Medulla oblongata (tissue), 1 donor: ENCODE results near the gene INHBC.

Source experiments
- DNase-seq: peaks from one replicate; pipeline ENCODE4 v3.0.0-alpha.2; 2015; ENCODE audit errors: extremely low spot score

INHBC gene

DNA sequence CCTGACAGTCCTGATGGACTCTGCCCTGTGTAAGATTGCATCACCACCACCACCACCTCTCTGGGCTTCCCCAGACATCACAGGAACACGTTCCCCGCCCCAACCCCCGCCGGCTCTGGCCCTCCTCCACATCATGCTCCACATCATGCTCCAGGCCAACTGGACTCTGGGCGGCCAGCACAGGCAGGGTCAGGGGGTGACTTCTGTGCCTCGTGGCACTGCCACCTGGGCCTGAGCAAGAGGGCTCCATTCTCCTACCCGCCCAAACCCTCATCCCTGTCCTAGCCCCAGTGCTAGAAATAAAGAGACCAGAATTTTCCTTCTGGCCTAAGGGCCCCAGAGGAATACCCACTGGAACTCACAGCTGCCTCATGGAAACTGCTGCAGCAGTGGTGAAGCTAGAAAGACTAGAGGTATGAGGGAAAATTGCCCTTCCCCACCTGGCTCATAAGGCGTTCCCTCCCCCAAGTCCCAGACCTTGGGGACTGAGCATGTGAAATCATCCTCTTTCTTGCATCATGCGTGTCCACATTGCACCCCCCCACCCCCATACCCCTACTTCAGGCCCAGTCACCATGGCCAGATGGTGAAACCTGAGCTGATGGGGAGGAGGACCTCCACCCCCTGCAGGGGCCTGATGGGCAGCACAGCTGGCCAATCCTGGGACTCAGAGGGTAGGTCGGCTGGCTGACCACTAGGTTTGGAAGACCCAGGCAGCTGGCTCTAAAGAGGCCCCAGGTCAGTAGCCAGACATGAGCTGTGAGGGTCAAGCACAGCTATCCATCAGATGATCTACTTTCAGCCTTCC lies 20.2 kb downstream of the INHBC start, which contains the start of gene INHBE:
INHBE (plus strand) TSS at position 742 of the 808 bp plus-strand sequence. CDS start 230 bp downstream, outside the sequence.
- no peak for DNase-seq

DNA sequence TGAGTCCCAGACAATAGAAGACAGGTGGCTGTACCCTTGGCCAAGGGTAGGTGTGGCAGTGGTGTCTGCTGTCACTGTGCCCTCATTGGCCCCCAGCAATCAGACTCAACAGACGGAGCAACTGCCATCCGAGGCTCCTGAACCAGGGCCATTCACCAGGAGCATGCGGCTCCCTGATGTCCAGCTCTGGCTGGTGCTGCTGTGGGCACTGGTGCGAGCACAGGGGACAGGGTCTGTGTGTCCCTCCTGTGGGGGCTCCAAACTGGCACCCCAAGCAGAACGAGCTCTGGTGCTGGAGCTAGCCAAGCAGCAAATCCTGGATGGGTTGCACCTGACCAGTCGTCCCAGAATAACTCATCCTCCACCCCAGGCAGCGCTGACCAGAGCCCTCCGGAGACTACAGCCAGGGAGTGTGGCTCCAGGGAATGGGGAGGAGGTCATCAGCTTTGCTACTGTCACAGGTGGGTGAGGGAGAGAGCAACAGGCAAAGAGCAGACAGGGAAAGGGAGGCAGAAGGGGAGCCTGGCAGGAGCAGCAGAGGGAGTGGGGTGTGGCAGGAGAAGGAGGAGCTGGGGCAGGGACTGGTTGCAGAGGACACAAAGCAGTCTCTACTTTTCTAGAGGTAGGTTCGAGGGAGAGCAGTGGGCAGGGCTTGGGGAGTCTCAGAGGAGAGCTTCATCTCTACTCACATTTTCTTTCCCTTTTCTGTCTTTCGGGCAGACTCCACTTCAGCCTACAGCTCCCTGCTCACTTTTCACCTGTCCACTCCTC lies 21.0 kb downstream of the INHBC start:
- no peak for DNase-seq

DNA sequence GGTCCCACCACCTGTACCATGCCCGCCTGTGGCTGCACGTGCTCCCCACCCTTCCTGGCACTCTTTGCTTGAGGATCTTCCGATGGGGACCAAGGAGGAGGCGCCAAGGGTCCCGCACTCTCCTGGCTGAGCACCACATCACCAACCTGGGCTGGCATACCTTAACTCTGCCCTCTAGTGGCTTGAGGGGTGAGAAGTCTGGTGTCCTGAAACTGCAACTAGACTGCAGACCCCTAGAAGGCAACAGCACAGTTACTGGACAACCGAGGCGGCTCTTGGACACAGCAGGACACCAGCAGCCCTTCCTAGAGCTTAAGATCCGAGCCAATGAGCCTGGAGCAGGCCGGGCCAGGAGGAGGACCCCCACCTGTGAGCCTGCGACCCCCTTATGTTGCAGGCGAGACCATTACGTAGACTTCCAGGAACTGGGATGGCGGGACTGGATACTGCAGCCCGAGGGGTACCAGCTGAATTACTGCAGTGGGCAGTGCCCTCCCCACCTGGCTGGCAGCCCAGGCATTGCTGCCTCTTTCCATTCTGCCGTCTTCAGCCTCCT lies 21.6 kb downstream of the INHBC start:
- no peak for DNase-seq

DNA sequence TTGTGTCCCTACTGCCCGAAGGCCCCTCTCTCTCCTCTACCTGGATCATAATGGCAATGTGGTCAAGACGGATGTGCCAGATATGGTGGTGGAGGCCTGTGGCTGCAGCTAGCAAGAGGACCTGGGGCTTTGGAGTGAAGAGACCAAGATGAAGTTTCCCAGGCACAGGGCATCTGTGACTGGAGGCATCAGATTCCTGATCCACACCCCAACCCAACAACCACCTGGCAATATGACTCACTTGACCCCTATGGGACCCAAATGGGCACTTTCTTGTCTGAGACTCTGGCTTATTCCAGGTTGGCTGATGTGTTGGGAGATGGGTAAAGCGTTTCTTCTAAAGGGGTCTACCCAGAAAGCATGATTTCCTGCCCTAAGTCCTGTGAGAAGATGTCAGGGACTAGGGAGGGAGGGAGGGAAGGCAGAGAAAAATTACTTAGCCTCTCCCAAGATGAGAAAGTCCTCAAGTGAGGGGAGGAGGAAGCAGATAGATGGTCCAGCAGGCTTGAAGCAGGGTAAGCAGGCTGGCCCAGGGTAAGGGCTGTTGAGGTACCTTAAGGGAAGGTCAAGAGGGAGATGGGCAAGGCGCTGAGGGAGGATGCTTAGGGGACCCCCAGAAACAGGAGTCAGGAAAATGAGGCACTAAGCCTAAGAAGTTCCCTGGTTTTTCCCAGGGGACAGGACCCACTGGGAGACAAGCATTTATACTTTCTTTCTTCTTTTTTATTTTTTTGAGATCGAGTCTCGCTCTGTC lies 22.3 kb downstream of the INHBC start:
- DNase-seq: no peak

DNA sequence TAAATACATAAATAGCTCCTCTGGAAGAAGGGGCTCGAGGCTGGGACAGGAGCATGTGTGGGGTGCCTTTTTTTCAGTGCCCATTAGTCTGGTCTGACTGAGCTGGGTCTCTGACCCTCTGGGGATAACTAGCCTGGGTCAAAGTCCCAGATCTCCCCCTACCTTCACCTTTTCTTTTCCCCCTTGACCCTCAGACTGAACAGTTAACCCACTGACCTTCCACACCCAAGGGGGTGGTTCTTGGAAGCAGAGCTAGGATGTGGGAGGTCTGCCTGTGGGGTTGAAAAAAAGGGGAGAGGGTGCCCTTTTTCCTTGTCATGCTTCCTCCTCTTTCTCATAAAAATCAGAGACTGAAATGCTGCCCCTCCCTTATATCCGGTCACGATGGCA lies 24.1 kb downstream of the INHBC start:
- DNase-seq: no peak

DNA sequence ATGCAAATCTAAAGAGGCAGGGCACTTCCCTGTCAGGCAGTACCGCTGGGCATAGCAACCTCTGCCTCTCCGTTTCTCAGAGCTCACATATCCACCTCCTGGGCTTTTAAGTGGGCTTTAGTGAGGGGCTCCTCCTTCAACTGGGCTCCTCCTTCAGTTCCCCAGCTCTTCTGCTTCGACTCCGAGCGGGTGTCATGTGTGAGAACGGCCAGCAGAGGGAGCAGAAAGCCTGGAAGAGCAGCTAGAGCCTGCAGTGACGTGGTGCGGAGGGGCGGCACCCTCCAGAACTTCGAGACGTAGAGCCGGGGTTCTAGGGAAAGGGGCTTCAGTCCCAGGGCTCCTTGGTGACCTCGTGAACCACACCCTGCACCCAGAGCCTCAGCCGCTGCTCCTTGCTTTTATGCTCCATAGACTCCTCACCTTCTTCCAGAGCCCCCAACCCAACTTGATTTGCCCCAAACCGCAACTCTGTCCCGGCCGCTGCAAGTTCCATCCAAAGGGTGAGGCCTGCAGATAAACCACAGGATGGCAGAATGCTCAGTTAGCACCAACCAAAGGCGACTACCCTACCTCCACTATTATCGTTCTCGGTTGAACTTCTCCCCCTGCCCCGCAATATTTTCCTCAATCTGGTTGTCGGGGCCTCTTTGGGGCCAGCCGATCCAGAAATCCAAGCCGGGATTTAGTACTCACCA lies 24.6 kb downstream of the INHBC start:
- peak; percentile 96 for DNase-seq

DNA sequence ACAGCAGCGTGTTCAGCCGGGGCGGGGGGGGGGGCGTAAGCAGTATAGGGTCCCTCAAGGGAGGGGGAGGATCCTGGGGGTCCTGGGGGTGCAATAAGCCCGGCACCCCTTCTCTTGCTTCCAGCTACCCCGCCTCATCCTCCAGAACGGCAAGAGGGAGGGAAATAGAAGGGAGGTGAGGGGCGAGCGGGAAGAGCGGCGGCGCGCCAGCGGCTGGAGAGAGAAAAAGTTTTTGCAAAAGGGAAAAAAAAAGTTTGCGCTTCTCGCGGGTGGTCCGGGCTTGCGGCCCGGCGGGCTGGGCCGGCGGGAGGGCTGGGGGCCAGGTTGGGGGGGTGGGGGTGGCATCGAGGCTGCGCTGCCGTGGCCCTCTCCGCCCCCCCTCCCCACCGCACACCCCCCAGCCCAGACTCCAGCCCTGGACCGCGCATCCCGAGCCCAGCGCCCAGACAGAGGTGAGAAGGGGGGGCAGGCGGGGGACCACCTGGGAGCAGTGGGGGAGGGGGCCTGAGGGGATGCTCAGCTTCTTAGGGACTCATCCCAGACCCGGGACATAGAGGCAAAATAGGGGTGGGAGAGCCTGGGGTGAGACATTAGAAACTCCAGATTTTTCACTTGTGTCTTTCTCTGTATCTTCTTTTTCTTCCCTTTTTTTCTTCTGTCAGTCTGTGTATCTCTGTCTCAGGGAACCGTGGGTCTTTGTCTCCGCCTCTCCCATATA lies 25.3 kb downstream of the INHBC start, which contains the start of gene GLI1:
GLI1 (plus strand) TSS at position 36 of the 718 bp plus-strand sequence. CDS start 3,907 bp downstream, outside the sequence.
- DNase-seq: no peak

DNA sequence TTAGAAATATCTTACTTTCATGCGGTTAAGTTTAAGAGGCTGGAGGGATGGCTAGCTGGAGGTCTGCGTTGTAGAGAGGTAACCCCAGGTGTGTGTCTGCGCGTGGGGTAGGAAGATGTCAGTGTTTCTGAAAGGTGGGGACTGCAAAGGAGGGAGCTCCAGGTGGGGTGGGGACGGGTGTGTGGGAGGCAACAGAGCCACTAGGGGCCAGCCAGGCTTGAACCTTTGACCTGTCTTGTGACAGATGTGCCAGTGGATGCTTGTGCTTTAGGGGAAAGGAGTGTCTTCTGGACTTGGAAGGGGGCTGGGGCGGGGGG lies 25.8 kb downstream of the INHBC start:
- no peak for DNase-seq

DNA sequence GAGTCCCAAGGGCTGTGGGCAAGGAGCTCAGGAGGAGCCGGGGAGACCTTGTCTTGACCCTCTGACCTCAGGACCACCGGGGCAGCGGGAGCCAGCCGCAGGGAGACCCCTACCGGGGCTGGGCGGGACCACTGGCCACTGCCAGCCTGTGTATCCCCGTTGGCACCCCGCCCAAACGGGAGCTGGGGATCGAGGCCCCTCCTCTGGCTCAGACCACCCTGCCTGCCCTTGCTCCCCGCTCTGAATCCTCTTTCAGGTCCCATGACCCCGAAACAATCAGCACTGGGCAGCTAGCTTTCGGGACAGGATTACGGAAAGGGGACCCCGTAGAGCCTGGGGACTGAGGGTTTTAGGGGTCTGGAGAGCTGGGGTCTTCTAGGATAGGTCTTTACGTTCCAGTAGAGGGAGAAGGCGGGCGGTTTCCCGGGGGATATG lies 26.3 kb downstream of the INHBC start:
- no peak for DNase-seq

DNA sequence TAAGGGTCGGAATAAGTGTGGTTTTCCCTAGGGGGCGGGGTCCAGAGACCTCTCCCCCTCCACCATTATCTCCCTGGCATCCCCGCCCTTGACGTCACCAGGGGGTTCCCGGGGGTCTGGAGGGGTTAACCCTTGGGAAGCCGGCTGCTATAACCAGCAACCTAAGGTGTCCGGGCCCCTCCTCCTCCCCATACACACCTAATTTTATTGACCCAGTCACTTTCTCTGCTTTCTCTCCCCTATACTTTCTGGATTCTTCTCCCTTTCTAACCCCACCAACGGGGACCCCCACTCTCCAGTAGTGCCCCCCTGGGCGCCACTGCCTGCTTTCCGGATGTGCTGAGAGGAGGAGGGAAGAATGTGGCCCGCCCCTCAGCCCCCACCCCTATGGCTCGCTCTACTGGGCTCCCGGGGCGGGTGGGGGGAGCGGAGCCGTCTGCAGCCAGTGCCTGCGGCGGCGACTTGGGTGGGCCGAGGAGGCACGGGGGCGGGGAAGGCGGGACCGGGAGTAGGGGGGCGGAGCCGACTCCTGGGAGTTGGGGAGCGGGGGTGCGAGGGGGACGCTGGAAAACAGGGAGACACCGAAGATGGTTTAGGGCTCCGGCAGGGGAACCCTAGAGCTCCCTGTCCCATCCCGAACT lies 26.8 kb downstream of the INHBC start:
- peak; percentile 41 for DNase-seq

DNA sequence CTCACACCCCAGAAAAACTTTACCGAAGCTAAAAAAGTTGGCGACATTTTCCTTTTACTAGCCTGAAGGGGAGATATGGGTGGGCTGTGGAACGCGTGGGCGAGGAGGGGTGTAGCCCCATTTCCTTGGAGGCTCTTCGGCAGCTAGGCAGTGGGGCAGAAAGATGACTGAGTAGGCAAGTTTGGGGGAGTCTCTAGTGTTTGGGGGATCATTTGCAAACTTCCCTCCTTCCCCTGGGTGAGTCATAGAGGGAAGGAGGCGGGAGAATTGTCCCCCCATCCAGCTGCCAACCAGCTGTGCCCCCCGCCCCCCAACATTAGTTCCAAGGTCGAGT lies 27.3 kb downstream of the INHBC start:
- DNase-seq: no peak

DNA sequence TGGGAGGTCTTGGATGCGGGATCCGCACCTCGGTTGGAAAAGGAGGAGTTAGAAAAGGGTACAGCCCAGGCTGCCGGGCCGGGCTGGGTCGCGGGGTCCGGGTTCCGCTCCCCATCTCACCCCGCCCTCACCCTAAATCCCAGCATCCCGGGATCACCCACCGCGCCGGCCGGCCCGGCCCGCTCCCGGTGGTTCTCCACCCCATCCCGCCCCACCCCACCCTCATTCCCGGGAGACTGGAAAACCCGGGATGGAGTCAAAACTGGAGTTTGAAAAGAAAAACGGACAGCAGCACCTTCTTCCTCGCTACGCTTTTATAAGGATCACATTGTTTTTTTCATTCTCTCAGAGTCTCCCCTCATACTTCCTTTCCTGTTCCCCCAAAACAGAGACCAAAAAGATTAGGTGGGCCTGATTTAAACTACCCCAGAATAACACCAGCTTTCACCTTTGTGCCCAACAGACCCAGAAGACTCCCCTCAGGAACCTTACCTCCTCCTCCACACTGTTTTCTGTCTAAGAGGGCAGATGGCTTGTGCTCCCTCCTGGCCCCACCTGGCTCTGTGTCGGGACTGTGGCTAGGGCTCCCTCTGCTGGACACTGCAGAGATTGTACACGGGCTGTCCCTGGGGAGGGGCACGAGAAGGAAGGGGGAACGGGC lies 27.8 kb downstream of the INHBC start:
- DNase-seq: peak; percentile 88

DNA sequence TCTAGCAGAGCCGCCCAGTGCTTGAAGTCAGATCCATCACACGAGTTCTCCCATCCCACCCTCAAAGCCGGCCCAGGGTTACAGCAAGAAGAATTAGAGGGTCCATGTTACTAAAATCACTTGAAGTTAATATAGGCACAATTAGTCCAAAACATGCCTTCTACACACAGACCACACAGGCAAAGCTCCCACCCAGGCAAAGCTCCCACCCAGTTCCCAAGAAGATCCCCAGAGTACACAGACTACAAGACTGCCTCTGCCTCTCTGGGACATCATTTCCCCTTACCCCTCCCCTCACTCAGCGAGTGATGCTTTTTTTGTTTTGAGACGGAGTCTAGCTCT lies 28.3 kb downstream of the INHBC start:
- DNase-seq: no peak

DNA sequence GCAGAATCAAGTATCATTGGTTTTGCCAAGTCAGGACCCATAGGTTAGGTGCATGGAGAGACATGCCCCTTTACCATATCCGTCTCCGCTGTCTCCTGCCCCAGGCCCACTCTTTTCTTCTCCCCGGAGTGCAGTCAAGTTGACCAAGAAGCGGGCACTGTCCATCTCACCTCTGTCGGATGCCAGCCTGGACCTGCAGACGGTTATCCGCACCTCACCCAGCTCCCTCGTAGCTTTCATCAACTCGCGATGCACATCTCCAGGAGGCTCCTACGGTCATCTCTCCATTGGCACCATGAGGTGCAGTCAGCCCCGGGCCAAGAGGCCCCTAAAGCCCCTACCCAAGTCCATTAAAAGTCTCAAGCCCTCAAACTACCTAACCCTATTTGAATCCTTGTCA lies 30.0 kb downstream of the INHBC start:
- DNase-seq: no peak

DNA sequence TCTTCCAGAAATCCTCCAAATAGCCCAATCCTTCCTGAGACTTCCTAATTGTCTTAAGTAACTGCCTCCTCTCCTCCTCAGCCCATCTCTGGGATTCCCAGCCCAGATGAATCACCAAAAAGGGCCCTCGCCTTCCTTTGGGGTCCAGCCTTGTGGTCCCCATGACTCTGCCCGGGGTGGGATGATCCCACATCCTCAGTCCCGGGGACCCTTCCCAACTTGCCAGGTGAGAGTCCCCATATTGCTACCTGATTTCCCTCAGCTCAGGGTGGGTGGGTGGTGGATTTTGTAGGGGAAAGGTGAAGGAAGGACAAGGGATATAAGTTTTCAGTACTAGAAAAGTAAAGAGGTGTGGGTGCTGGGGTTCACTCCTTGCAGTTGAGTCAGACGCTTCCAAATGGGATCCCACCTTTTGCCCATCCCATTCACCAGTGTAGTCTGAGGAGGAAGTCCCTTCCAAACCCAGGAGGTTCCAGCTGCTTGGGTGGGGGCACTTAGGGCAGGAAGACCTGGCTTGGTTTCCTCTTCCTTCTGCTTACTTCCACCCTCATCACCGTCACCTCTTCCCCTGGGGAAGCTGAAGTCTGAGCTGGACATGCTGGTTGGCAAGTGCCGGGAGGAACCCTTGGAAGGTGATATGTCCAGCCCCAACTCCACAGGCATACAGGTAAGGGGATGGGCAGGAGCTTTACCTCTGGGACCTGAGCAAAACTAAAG lies 30.6 kb downstream of the INHBC start:
- DNase-seq: no peak

DNA sequence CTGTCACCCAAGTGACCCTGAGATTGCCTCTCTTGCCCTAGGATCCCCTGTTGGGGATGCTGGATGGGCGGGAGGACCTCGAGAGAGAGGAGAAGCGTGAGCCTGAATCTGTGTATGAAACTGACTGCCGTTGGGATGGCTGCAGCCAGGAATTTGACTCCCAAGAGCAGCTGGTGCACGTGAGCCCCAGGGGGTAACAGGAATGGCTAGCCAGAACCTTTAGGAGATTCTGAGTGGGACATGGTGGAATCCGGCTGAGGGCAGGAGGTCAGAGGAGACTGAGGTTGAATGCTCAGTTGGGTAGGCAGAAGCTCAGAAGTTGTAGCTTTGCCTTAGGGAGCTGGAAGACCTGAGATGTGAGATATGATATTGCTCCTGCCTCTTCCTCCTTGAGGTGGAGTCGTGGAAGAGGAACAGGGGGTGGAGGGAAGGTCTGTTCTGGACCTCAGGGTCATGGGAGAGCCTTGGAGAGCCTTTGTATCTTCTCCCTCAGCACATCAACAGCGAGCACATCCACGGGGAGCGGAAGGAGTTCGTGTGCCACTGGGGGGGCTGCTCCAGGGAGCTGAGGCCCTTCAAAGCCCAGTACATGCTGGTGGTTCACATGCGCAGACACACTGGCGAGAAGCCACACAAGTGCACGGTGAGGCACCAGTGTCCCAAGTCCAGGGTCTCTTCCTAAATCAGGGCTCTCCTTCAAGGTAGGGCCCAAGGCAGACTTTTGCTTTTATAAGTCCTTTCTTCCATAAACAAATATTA lies 31.3 kb downstream of the INHBC start:
- no peak for DNase-seq

DNA sequence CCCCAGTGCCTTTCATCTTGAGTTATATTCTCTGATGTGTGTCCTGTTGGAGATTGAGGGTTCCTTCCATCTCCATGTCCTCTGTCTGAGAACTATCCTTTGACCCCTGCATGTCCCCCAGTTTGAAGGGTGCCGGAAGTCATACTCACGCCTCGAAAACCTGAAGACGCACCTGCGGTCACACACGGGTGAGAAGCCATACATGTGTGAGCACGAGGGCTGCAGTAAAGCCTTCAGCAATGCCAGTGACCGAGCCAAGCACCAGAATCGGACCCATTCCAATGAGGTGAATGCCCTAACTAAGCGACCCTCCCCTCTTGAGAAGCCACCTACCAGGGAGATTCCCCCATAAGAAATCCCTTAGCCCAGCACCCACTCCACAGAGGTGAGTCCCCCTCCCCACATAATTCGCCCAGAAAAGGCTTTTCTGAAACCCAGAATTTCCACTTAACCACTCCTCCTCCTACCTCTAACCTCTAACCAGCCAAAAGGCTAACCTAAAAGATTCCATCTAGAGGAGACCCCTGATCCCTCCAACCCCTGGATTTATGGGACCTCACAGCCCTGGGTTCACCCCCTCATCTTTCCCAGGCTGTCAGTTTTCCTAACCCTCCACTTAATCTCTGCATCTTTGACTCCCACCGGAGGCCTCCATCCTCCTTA lies 32.8 kb downstream of the INHBC start:
- no peak for DNase-seq

DNA sequence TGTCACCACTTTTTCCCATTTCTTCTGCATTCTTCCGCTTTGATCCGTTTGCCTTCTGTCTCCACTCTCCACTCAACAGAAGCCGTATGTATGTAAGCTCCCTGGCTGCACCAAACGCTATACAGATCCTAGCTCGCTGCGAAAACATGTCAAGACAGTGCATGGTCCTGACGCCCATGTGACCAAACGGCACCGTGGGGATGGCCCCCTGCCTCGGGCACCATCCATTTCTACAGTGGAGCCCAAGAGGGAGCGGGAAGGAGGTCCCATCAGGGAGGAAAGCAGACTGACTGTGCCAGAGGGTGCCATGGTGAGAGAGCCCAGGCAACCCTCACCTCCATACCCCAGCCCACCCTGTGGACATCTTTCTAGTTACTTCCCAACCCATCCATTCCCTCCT lies 33.3 kb downstream of the INHBC start:
- DNase-seq: no peak
